H1 (cell line): ENCODE measurements around the gene SEMA7A. TPM values are rescaled to one million over a fixed set of nuclear protein-coding genes. Genes with fewer than 3 reads are reported as not detected.

Source experiments
- JUND ChIP-seq: IDR thresholded peaks from 2 replicates; pipeline ENCODE4 v1.6.1; 2011; ENCODE audit warnings: mild to moderate bottlenecking, improper control_type of control experiment, low read length
- PHF8 ChIP-seq: fragments of 200-600 bp; sonication (generic); conservative IDR thresholded peaks from 2 replicates; pipeline ENCODE4 v1.7.1; 2012; ENCODE audit warnings: low read depth, mild to moderate bottlenecking, inconsistent platforms, low read length, moderate library complexity
- POLR2A ChIP-seq, 2 experiments: IDR thresholded peaks; 1 replicate in 1 of 2; 2 replicates in 1 of 2; pipeline ENCODE4 v1.6.1; 2011; ENCODE audit warnings: low read depth in 2 of 2, low read length in 2 of 2, mild to moderate bottlenecking in 2 of 2; ENCODE audit errors: control extremely low read depth in 1 of 2
- RXRA ChIP-seq: IDR thresholded peaks from 2 replicates; pipeline ENCODE4 v1.6.1; 2011; ENCODE audit warnings: low read depth, mild to moderate bottlenecking, low read length, moderate library complexity; ENCODE audit not compliant: insufficient read depth
- SRF ChIP-seq: IDR thresholded peaks from 2 replicates; pipeline ENCODE4 v1.6.1; 2011; ENCODE audit warnings: mild to moderate bottlenecking, low read depth, low read length, moderate library complexity
- TEAD4 ChIP-seq: IDR thresholded peaks from 2 replicates; pipeline ENCODE4 v1.6.1; 2012; ENCODE audit warnings: low read depth, low read length, inconsistent platforms, mixed read lengths
- polyA plus RNA-seq, 7 experiments: library from polyadenylated mRNA; depleted of rRNA in 3 of 7; stranded (reverse) in 5 of 7; unstranded in 2 of 7; fragments of >200 nt in 5 of 7; fragments of 200-250 nt in 2 of 7; gene quantifications; 1 replicate in 5 of 7; 2 replicates in 1 of 7; 4 replicates in 1 of 7; pipeline versions ENCODE4 v1.2.1 to v1.2.3, GENCODE V29; 2011 to 2013; ENCODE audit warnings: missing spikeins in 2 of 7, mixed read lengths in 2 of 7
- total RNA-seq: library from RNA; stranded (reverse); fragmentation: NEBNext Ultra II Directional; extraction: Animal tissue kit (Norgen Biotek cat#: 25700); gene quantifications from 2 replicates; pipeline ENCODE4 v1.2.1, GENCODE V29; 2021
- TF ChIP-seq, protein P1 (sequence below): fragments of 300-600 bp; sonication (generic); IDR thresholded peaks from 2 replicates; pipeline ENCODE4 v1.7.1; 2012; ENCODE audit warnings: low read length, moderate library complexity, mild to moderate bottlenecking, inconsistent platforms; ENCODE audit not compliant: insufficient replicate concordance
- TF ChIP-seq, protein P2 (sequence below): IDR thresholded peaks from 2 replicates; pipeline ENCODE4 v1.6.1; 2012; ENCODE audit warnings: inconsistent platforms

Gene SEMA7A
- total and polyA plus RNA-seq, 2 of the 8 experiments (the other 6 are each of a cell fraction or from before 2014, with no cell fraction given) = 10.7 to 15.0 TPM

DNA sequence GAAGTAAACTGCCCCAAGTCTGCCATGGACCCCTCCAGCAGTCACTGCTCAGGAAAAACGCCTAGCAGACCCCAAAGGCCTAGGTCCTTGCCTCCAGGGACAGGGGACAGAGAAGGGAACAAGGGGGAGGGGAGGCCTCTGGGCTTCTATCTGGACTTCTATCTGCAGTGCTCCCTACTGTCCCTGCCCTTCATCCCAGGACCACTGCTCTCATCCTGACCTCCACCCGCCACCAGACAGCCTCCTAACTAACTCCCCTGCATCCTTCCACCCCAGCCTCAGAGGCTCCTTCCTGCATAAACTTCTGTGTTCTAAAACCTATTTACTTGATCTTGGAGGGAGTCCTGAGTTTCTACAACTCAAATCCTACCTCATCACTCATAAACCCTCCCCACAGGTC is 25.4 kb downstream of the SEMA7A start (continued):
- TF ChIP-seq, protein P1, sequence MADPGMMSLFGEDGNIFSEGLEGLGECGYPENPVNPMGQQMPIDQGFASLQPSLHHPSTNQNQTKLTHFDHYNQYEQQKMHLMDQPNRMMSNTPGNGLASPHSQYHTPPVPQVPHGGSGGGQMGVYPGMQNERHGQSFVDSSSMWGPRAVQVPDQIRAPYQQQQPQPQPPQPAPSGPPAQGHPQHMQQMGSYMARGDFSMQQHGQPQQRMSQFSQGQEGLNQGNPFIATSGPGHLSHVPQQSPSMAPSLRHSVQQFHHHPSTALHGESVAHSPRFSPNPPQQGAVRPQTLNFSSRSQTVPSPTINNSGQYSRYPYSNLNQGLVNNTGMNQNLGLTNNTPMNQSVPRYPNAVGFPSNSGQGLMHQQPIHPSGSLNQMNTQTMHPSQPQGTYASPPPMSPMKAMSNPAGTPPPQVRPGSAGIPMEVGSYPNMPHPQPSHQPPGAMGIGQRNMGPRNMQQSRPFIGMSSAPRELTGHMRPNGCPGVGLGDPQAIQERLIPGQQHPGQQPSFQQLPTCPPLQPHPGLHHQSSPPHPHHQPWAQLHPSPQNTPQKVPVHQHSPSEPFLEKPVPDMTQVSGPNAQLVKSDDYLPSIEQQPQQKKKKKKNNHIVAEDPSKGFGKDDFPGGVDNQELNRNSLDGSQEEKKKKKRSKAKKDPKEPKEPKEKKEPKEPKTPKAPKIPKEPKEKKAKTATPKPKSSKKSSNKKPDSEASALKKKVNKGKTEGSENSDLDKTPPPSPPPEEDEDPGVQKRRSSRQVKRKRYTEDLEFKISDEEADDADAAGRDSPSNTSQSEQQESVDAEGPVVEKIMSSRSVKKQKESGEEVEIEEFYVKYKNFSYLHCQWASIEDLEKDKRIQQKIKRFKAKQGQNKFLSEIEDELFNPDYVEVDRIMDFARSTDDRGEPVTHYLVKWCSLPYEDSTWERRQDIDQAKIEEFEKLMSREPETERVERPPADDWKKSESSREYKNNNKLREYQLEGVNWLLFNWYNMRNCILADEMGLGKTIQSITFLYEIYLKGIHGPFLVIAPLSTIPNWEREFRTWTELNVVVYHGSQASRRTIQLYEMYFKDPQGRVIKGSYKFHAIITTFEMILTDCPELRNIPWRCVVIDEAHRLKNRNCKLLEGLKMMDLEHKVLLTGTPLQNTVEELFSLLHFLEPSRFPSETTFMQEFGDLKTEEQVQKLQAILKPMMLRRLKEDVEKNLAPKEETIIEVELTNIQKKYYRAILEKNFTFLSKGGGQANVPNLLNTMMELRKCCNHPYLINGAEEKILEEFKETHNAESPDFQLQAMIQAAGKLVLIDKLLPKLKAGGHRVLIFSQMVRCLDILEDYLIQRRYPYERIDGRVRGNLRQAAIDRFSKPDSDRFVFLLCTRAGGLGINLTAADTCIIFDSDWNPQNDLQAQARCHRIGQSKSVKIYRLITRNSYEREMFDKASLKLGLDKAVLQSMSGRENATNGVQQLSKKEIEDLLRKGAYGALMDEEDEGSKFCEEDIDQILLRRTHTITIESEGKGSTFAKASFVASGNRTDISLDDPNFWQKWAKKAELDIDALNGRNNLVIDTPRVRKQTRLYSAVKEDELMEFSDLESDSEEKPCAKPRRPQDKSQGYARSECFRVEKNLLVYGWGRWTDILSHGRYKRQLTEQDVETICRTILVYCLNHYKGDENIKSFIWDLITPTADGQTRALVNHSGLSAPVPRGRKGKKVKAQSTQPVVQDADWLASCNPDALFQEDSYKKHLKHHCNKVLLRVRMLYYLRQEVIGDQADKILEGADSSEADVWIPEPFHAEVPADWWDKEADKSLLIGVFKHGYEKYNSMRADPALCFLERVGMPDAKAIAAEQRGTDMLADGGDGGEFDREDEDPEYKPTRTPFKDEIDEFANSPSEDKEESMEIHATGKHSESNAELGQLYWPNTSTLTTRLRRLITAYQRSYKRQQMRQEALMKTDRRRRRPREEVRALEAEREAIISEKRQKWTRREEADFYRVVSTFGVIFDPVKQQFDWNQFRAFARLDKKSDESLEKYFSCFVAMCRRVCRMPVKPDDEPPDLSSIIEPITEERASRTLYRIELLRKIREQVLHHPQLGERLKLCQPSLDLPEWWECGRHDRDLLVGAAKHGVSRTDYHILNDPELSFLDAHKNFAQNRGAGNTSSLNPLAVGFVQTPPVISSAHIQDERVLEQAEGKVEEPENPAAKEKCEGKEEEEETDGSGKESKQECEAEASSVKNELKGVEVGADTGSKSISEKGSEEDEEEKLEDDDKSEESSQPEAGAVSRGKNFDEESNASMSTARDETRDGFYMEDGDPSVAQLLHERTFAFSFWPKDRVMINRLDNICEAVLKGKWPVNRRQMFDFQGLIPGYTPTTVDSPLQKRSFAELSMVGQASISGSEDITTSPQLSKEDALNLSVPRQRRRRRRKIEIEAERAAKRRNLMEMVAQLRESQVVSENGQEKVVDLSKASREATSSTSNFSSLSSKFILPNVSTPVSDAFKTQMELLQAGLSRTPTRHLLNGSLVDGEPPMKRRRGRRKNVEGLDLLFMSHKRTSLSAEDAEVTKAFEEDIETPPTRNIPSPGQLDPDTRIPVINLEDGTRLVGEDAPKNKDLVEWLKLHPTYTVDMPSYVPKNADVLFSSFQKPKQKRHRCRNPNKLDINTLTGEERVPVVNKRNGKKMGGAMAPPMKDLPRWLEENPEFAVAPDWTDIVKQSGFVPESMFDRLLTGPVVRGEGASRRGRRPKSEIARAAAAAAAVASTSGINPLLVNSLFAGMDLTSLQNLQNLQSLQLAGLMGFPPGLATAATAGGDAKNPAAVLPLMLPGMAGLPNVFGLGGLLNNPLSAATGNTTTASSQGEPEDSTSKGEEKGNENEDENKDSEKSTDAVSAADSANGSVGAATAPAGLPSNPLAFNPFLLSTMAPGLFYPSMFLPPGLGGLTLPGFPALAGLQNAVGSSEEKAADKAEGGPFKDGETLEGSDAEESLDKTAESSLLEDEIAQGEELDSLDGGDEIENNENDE = no peak
- no peak for TF ChIP-seq TEAD4
- no peak for TF ChIP-seq JUND
- no peak for TF ChIP-seq SRF
- TF ChIP-seq RXRA = no peak
- no peak for TF ChIP-seq PHF8
- TF ChIP-seq POLR2A (IDR thresholded peaks at IDR 0.05; ENCODE audit: control extremely low read depth in 1 of 2, low read depth in 2 of 2, low read length in 2 of 2) = no peak
- TF ChIP-seq, protein P2, sequence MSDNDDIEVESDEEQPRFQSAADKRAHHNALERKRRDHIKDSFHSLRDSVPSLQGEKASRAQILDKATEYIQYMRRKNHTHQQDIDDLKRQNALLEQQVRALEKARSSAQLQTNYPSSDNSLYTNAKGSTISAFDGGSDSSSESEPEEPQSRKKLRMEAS = no peak
- TF ChIP-seq, all 59 proteins: peak for 0
